ENCODE results near the gene PCDH20. TPM values are rescaled to one million over a fixed set of nuclear protein-coding genes. Genes with fewer than 3 reads are reported as not detected.

PCDH20 gene
- total RNA-seq: not detected

GRCh38 chr13:61415749-61416148 lies at the start of gene PCDH20:
Gene PCDH20 (minus strand): TSS chr13:61415849. CDS start chr13:61415158, 691 bp downstream.
- no peak for DNase-seq
- Mint-ChIP-seq H3K9me3 (no peaks in the 10 kb centered on the region), H3K4me3 (no peak within 1 kb of the TSS), H3K36me3 (no peaks in the 10 kb centered on the region), H3K27ac (no peak within 1 kb of the TSS), H3K4me1 (ENCODE audit: low read depth) (no peaks in the 10 kb centered on the region), H3K27me3 (peaks cover 19% of the 10 kb centered on the region)
- CTCF ChIA-PET: no interaction called here
- intact Hi-C loops (cut with micrococcal nuclease): no loop called here
- POLR2A ChIA-PET: no interaction called here

DNA sequence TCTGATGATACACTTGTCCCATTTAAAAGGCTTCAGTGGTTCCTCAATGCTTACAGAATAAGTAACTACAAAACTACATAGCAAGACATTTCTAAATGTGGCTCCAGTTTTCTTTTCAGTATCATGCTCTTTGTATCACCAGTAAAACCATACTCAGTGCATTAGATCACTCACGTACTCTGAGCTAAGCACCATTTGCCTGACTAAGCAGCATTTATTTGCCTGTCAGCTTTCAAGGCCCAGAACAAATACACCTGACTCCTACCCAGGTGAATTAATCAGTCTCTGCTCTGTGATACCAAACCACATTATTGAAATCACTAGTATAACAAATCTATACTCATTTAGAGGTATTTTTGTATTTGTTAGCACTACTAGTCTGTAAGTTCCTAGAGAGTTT lies 47.4 kb upstream of the PCDH20 start:
- intact Hi-C loops (cut with micrococcal nuclease): no loop called here
- no peaks in the 10 kb centered on the region for H3K27me3 Mint-ChIP-seq
- H3K9me3 Mint-ChIP-seq: peaks cover 2% of the 10 kb centered on the region
- no peaks in the 10 kb centered on the region for H3K4me1 Mint-ChIP-seq (ENCODE audit: low read depth)
- POLR2A ChIA-PET: no interaction called here
- DNase-seq: no peak
- no peak overlapping the region for H3K27ac Mint-ChIP-seq
- H3K36me3 Mint-ChIP-seq: no peaks in the 10 kb centered on the region
- CTCF ChIA-PET: no interaction called here
- no peak overlapping the region for H3K4me3 Mint-ChIP-seq

GRCh38 chr13:61453121-61453520 lies 37.5 kb upstream of the PCDH20 start:
- no peaks in the 10 kb centered on the region for H3K27me3 Mint-ChIP-seq
- intact Hi-C loops (cut with micrococcal nuclease): no loop called here

DNA sequence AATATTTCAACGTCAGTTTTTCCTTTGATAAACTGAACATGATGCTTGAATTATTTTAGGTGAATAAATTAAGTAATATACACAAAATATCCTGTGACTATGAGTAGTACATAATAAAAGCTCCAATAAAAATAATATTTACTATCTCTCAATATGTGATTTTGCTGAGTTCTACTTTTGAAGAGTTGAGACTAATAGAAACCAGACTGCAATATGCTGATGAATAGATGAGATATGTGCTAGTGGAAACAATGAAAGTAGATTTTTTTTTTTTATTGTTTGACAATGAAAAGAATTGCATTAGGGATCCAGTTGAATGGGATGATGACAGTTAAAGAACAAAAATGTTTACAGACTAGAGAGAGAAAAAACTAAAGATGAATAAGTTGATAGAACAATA lies 16.4 kb upstream of the PCDH20 start:
- ChIA-PET POLR2A (no interaction called here), CTCF (no interaction called here)
- peaks cover 6% of the 10 kb centered on the region for H3K9me3 Mint-ChIP-seq
- intact Hi-C loops (cut with micrococcal nuclease): no loop called here
- no peaks in the 10 kb centered on the region for H3K36me3 Mint-ChIP-seq
- no peak overlapping the region for H3K4me3 Mint-ChIP-seq
- H3K27me3 Mint-ChIP-seq: no peaks in the 10 kb centered on the region
- H3K4me1 Mint-ChIP-seq (ENCODE audit: low read depth): no peaks in the 10 kb centered on the region
- no peak overlapping the region for H3K27ac Mint-ChIP-seq
- no peak for DNase-seq

More at GRCh38 chr13:61453121-61453520, 37.5 kb upstream of the PCDH20 start:
- Mint-ChIP-seq H3K9me3 (peaks cover 9% of the 10 kb centered on the region), H3K27ac (no peak overlapping the region), H3K4me3 (no peak overlapping the region), H3K36me3 (no peaks in the 10 kb centered on the region), H3K4me1 (ENCODE audit: low read depth) (no peaks in the 10 kb centered on the region)
- no peak for DNase-seq
- CTCF ChIA-PET: no interaction called here
- POLR2A ChIA-PET: no interaction called here

- Mint-ChIP-seq H3K9me3 (peaks cover 5% of the 10 kb centered on the region), H3K4me1 (ENCODE audit: low read depth) (no peaks in the 10 kb centered on the region), H3K4me3 (no peak overlapping the region), H3K36me3 (no peaks in the 10 kb centered on the region), H3K27me3 (no peaks in the 10 kb centered on the region), H3K27ac (no peak overlapping the region)
- intact Hi-C loops (cut with micrococcal nuclease): no loop called here
- no peak for DNase-seq
- POLR2A ChIA-PET: no interaction called here
- CTCF ChIA-PET: no interaction called here
Measured at GRCh38 chr13:61423915-61424314, 8.3 kb upstream of the PCDH20 start.

- no peak for DNase-seq
- Mint-ChIP-seq H3K36me3 (no peaks in the 10 kb centered on the region), H3K4me3 (no peak overlapping the region), H3K4me1 (ENCODE audit: low read depth) (no peaks in the 10 kb centered on the region), H3K27ac (no peak overlapping the region), H3K9me3 (peaks cover 2% of the 10 kb centered on the region), H3K27me3 (peaks cover 19% of the 10 kb centered on the region)
- CTCF ChIA-PET: no interaction called here
- POLR2A ChIA-PET: no interaction called here
- intact Hi-C loops (cut with micrococcal nuclease): no loop called here
Measured at GRCh38 chr13:61417086-61417570, 1.5 kb upstream of the PCDH20 start.

DNA sequence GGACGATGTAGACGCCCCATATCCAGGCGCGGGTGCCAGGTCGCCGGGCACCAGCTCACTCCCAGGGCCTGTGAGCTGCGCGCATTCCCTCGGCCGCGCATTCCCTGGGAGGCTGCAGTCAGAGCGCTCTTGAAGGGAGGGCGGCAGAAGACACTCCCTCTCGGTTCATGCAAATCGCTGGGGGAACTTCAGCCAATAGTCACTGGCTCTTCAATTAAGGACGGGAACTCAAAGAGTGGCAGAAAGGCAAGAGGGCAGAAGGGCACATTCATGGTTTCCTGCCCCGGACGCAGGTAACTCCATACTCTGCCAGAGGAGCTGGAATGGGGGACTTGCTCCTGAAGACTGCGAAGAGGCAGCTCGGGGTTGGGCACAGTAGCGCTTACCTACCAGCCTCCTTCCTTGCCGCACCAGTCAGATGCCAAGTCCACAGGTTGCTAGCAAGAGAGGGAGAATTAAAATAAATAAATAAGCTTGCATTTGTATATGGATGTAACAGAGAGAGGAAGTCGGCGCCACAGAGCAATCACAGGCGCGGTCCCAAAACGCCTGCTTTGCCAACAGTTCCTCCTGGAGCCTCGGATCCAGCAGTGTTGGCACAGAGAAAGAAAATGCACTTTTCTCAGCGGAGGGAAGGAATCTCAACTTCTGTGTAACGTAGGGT lies 459 bp downstream of the PCDH20 start:
- Mint-ChIP-seq H3K4me1 (ENCODE audit: low read depth) (no peaks in the 10 kb centered on the region), H3K36me3 (no peaks in the 10 kb centered on the region), H3K27ac (no peak overlapping the region), H3K9me3 (no peaks in the 10 kb centered on the region), H3K4me3 (no peak overlapping the region), H3K27me3 (peaks cover 19% of the 10 kb centered on the region)
- ChIA-PET CTCF (no interaction called here), POLR2A (no interaction called here)
- DNase-seq: no peak
- intact Hi-C loops (cut with micrococcal nuclease): no loop called here

- CTCF ChIA-PET: no interaction called here
- Mint-ChIP-seq H3K27me3 (peaks cover 19% of the 10 kb centered on the region), H3K4me1 (ENCODE audit: low read depth) (no peaks in the 10 kb centered on the region), H3K36me3 (no peaks in the 10 kb centered on the region), H3K27ac (no peak overlapping the region), H3K9me3 (no peaks in the 10 kb centered on the region), H3K4me3 (no peak overlapping the region)
- DNase-seq: no peak
- POLR2A ChIA-PET: no interaction called here
- intact Hi-C loops (cut with micrococcal nuclease): no loop called here
Measured at GRCh38 chr13:61414686-61415057, 977 bp downstream of the PCDH20 start.

DNA sequence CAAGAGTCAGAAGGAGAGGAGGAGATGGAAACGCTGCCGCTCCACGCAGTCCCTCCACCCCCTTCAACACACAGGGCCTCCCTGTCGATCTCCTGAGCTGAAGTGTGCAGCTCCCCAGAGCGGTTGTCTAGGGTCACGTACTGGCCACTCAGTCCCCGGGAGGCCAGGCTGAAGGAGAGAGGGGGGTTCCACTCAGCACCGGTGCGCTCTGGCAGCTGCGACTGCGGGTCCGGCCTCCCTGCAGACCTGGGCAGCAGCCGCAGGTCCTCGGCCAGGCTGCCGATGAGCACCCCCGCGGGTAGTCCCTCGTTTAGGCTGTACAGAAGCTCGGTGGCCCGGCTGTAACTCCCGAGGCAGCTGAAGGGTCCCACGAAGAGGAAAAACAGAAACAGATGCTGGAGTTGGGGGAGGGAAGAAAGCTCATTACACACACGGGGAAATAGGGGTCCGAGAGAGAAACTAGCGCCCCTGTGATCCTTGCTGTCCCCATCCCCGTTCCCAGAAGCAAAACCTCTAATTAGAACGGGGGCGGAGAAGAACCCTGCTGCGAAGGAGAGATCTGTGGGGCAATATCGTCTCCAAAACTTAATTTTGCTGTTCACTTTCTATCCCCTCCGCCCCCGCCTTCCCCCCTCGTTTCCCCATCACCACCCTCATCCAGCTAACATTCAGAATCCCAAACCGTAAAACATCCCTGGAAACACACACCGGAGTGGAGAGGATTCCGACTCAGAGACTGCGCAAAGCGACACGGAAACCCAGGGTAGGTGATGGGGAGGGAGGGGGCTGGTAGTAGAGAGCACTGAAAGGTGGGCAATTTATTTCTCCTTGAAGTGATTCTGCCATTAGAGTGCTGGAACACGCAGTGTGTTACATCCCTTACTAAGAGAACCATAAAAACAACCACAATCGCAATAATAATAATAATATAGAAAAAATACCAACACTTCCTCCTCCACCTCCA lies 1.8 kb downstream of the PCDH20 start:
- Mint-ChIP-seq H3K36me3 (no peaks in the 10 kb centered on the region), H3K4me1 (ENCODE audit: low read depth) (no peaks in the 10 kb centered on the region), H3K27me3 (peaks cover 19% of the 10 kb centered on the region), H3K9me3 (no peaks in the 10 kb centered on the region), H3K27ac (no peak overlapping the region), H3K4me3 (no peak overlapping the region)
- ChIA-PET POLR2A (no interaction called here), CTCF (no interaction called here)
- intact Hi-C loops (cut with micrococcal nuclease): no loop called here
- DNase-seq: no peak

DNA sequence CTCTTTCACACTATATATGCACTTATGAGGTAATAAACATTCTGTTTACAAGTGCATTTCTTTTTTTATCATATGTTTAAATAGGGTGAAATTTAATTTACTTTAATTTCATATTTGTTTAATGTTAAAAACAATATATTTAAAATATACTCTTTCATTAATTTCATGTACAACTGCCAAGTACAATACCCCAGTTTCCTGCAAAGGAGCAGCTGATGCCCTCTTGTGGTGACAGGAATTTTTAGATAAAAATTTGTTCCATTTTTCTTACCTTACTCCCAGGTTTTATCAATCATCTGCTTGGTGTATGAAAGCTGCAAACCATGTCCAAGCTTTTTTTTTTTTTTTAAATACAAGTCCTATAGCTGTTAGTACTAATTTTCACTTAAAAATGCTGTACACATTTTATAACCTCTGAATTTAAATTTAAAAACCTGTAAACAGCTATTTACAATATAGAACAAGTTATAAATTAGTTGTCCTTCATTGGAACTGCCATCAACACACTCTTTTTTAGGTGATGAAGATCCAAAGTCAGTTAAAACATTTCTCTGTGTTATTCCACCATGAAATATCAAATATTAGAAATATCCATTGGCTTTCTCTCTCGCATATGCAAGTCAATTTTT lies 4.9 kb downstream of the PCDH20 start:
- POLR2A ChIA-PET: no interaction called here
- DNase-seq: no peak
- H3K27me3 Mint-ChIP-seq: peaks cover 19% of the 10 kb centered on the region
- H3K27ac Mint-ChIP-seq: no peak overlapping the region
- H3K9me3 Mint-ChIP-seq: no peaks in the 10 kb centered on the region
- CTCF ChIA-PET: interaction anchor here (0.7 to 1.2 kb wide), 3 partner anchors 106 to 1384 kb away, joined by 3 to 4 read pairs (median 3); no protein-coding TSS in a partner anchor
- intact Hi-C loops (cut with micrococcal nuclease): no loop called here
- no peaks in the 10 kb centered on the region for H3K36me3 Mint-ChIP-seq
- H3K4me1 Mint-ChIP-seq (ENCODE audit: low read depth): no peaks in the 10 kb centered on the region
- H3K4me3 Mint-ChIP-seq: no peak overlapping the region

DNA sequence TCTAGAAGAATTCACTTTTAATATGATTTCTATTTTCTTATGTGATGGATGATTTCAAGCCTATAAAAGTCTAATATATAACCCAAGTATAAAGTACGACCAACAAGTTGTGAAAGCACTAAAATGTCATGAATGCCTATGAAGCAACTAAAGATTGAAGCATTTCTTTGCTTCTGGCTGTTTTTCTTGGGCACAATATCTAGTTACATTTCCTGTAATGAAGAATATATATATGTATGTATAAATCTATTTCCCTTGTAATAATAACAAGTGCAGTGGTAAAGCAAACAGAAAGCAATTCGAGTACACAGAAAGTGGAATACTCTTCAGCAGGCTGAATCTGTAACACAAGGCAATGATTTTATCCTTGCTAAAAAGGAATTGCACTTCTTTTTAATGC lies 5.4 kb downstream of the PCDH20 start:
- Mint-ChIP-seq H3K27ac (no peak overlapping the region), H3K9me3 (no peaks in the 10 kb centered on the region), H3K4me1 (ENCODE audit: low read depth) (no peaks in the 10 kb centered on the region), H3K4me3 (no peak overlapping the region), H3K27me3 (peaks cover 15% of the 10 kb centered on the region), H3K36me3 (no peaks in the 10 kb centered on the region)
- DNase-seq: no peak
- POLR2A ChIA-PET: no interaction called here
- CTCF ChIA-PET: interaction anchor here (1.0 to 1.2 kb wide), 2 partner anchors 106 to 784 kb away, joined by 3 to 4 read pairs; no protein-coding TSS in a partner anchor
- intact Hi-C loops (cut with micrococcal nuclease): no loop called here

DNA sequence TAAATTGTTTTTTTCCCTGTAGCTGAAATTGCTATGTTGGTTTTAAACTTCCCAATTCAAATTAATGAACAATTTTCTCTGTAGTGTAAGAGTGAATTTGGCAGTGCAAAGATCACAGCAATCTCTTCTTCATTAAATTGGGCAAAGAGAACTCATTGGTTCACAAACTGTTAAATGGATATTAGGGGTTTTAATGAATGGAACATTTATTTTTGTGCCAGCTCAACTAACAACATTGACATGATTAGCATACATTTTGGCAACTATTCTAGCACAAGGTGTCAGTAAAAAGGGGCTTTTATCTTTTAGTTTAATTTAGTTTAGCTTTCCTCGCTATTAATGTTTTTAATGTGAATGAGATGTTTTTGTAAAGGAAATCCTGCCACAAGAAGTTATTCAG lies 7.1 kb downstream of the PCDH20 start:
- Mint-ChIP-seq H3K9me3 (no peaks in the 10 kb centered on the region), H3K27me3 (peaks cover 7% of the 10 kb centered on the region), H3K4me1 (ENCODE audit: low read depth) (no peaks in the 10 kb centered on the region), H3K4me3 (no peak overlapping the region), H3K36me3 (no peaks in the 10 kb centered on the region), H3K27ac (no peak overlapping the region)
- ChIA-PET POLR2A (no interaction called here), CTCF (no interaction called here)
- intact Hi-C loops (cut with micrococcal nuclease): no loop called here
- no peak for DNase-seq
